Measurements from ENCODE around the gene CDH4.
A peak's percentile ranks its signal among the peaks of the same experiment; 100 is the strongest.

The CDH4 gene

DNA sequence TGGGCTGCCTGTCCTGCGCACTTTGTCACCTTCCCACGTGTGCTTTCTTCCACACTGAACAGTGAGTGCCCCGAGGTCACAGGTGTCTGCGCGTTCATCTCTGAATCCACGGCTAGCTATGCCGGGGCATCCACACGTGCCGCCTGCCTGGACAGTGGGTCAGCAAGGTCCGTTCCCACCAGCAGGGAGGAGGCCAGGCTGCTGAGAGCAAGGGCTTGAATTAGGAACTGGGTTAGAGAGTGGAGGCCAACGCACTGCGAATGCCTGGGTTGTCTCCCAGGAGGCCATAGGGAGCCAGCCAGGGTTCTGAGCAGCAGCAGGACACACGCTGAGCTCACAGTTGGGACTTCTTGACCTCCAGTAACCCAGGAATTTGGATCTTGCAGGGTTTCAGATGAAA, 565.5 kb downstream of the CDH4 start:
- Histone ChIP-seq H3K27me3 (ENCODE audit: control insufficient read depth in 3 of 3, insufficient read depth in 3 of 3, low read depth in 1 of 3, low read length in 3 of 3) (no peaks in the 10 kb centered on the region), H3K9ac (ENCODE audit: low read depth, low read length, poor library complexity) (no peak overlapping the region), H3K18ac (ENCODE audit: low read length) (peak overlapping the region; percentile 66), H3K9me3 (replicated peaks in 1 of 2; ENCODE audit: control insufficient read depth in 2 of 2, insufficient read depth in 1 of 2, low read depth in 1 of 2, low read length in 2 of 2) (no peaks in the 10 kb centered on the region), H3K4me3 (ENCODE audit: low read length in 2 of 2) (no peak overlapping the region), H3K23ac (ENCODE audit: low read depth, low read length, poor library complexity) (no peak overlapping the region), H4K8ac (ENCODE audit: low read depth, low read length) (no peak overlapping the region), H4K91ac (ENCODE audit: low read depth, low read length, poor library complexity) (no peak overlapping the region), H2BK12ac (ENCODE audit: low read length) (peak overlapping the region; percentile 65), H3K4me1 (ENCODE audit: control insufficient read depth in 2 of 2, insufficient read depth in 1 of 2, low read depth in 1 of 2, low read length in 2 of 2) (no peaks in the 10 kb centered on the region), H3K4ac (ENCODE audit: low read length) (no peak overlapping the region), H2BK5ac (ENCODE audit: low read length) (no peak overlapping the region), H3K4me2 (ENCODE audit: insufficient read depth, low read length, poor library complexity, severe bottlenecking) (no peak overlapping the region), H2AFZ (ENCODE audit: low read length) (no peak overlapping the region), H3K79me1 (ENCODE audit: low read depth, low read length) (no peaks in the 10 kb centered on the region), H2AK5ac (ENCODE audit: low read depth, low read length) (peak overlapping the region; percentile 85), H2BK120ac (ENCODE audit: low read depth, low read length) (no peak overlapping the region), H2BK15ac (ENCODE audit: low read length) (peak overlapping the region; percentile 56), H3K27ac (replicated peaks; ENCODE audit: low read length) (no peak overlapping the region), H3K36me3 (replicated peaks in 1 of 2; ENCODE audit: control insufficient read depth in 2 of 2, insufficient read depth in 2 of 2, low read length in 2 of 2) (no peaks in the 10 kb centered on the region), H3K14ac (ENCODE audit: low read length) (no peak overlapping the region)
- WGBS, 2 donors (ENCODE audit: extremely low coverage in 2 of 2, insufficient read length in 2 of 2, insufficient replicate concordance in 1 of 2), result no CpG with 5 or more reads among the region's 13 CpGs
- DNase-seq (ENCODE audit: low spot score), result no peak

DNA sequence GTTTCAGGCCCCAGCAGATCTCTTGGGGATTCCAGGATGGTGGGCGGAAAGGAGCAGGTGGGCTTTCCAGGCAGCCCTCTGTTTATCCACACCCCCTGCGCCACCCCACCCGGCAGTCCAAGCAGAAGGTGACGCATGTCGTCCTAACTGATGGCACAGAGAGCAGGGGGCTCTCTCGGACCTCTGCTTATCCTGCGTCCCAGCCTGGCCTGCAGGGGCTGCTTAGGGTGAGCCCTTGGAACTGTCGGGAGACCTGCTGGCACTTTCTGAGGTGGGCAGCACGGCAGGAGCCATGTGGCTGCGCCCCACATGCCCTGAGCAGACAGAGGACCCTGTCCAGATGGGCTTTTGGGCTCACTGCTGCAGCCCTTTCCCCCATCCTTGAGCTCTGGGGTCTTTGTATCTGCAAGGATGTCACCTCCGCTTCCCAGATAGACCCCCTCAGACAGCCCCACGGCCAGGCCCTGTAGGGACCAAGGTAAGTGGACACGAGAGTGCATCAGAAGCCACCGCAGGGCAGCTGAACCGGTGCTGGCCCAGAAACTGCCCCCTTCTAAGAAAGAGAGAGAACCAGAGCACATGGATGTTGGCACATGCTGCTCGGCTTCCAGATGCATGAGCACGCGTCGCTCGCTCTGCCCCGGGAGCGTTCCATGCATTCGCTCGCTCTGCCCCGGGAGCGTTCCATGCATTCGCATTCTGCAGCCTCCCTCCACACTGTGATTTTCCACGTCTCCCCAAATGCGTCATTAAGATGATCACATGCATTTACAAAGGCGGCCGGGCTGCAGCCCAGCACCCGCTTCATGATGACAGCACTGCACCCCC, 566.9 kb downstream of the CDH4 start:
- Histone ChIP-seq H3K9ac (ENCODE audit: low read depth, low read length, poor library complexity) (peak overlapping the region; percentile 12), H3K36me3 (replicated peaks in 1 of 2; ENCODE audit: control insufficient read depth in 2 of 2, insufficient read depth in 2 of 2, low read length in 2 of 2) (no peaks in the 10 kb centered on the region), H2BK120ac (ENCODE audit: low read depth, low read length) (no peak overlapping the region), H2BK5ac (ENCODE audit: low read length) (no peak overlapping the region), H2AFZ (ENCODE audit: low read length) (no peak overlapping the region), H3K18ac (ENCODE audit: low read length) (peak overlapping the region; percentile 24), H3K4me2 (ENCODE audit: insufficient read depth, low read length, poor library complexity, severe bottlenecking) (no peak overlapping the region), H2BK15ac (ENCODE audit: low read length) (no peak overlapping the region), H3K79me1 (ENCODE audit: low read depth, low read length) (no peaks in the 10 kb centered on the region), H2BK12ac (ENCODE audit: low read length) (no peak overlapping the region), H3K27me3 (ENCODE audit: control insufficient read depth in 3 of 3, insufficient read depth in 3 of 3, low read depth in 1 of 3, low read length in 3 of 3) (peaks cover 0 to under 1% (median 0%) of the 10 kb centered on the region in 3 experiments), H3K27ac (replicated peaks; ENCODE audit: low read length) (no peak overlapping the region), H3K9me3 (replicated peaks in 1 of 2; ENCODE audit: control insufficient read depth in 2 of 2, insufficient read depth in 1 of 2, low read depth in 1 of 2, low read length in 2 of 2) (no peaks in the 10 kb centered on the region), H3K4me1 (ENCODE audit: control insufficient read depth in 2 of 2, insufficient read depth in 1 of 2, low read depth in 1 of 2, low read length in 2 of 2) (no peaks in the 10 kb centered on the region), H4K91ac (ENCODE audit: low read depth, low read length, poor library complexity) (no peak overlapping the region), H3K4me3 (ENCODE audit: low read length in 2 of 2) (no peak overlapping the region), H3K14ac (ENCODE audit: low read length) (no peak overlapping the region), H2AK5ac (ENCODE audit: low read depth, low read length) (no peak overlapping the region), H3K4ac (ENCODE audit: low read length) (no peak overlapping the region), H3K23ac (ENCODE audit: low read depth, low read length, poor library complexity) (peak overlapping the region; percentile 3), H4K8ac (ENCODE audit: low read depth, low read length) (no peak overlapping the region)
- no peak for DNase-seq (ENCODE audit: low spot score)
- WGBS, 2 donors (ENCODE audit: extremely low coverage in 2 of 2, insufficient read length in 2 of 2, insufficient replicate concordance in 1 of 2), result no CpG with 5 or more reads among the region's 32 CpGs

DNA sequence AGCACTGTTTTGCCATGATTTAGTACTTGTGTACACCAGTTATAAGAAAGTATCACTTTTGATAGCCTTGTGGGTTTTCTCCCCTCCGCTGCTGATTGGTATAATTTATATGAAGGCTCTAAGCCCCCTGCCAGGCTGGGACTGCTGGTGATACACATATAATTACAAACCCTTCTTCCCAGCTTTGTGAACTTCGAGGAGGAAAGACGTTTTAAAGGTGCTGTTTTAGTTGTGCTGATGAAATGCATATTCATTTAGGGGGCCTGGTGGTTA, 567.4 kb downstream of the CDH4 start:
- no CpG with 5 or more reads among the region's 3 CpGs for WGBS, 2 donors (ENCODE audit: extremely low coverage in 2 of 2, insufficient read length in 2 of 2, insufficient replicate concordance in 1 of 2)
- peaks cover 0 to 1% (median 0%) of the 10 kb centered on the region in 3 experiments for H3K27me3 ChIP-seq (ENCODE audit: control insufficient read depth in 3 of 3, insufficient read depth in 3 of 3, low read depth in 1 of 3, low read length in 3 of 3)
- no peak overlapping the region for H2AFZ ChIP-seq (ENCODE audit: low read length)
- no peaks in the 10 kb centered on the region for H3K4me1 ChIP-seq (ENCODE audit: control insufficient read depth in 2 of 2, insufficient read depth in 1 of 2, low read depth in 1 of 2, low read length in 2 of 2)
- H3K4me3 ChIP-seq (ENCODE audit: low read length in 2 of 2), result no peak overlapping the region
- H2AK5ac ChIP-seq (ENCODE audit: low read depth, low read length), result no peak overlapping the region
- H3K4me2 ChIP-seq (ENCODE audit: insufficient read depth, low read length, poor library complexity, severe bottlenecking), result no peak overlapping the region
- no peak overlapping the region for H2BK12ac ChIP-seq (ENCODE audit: low read length)
- no peak overlapping the region for H4K8ac ChIP-seq (ENCODE audit: low read depth, low read length)
- H3K14ac ChIP-seq (ENCODE audit: low read length), result no peak overlapping the region
- H3K36me3 ChIP-seq (replicated peaks in 1 of 2; ENCODE audit: control insufficient read depth in 2 of 2, insufficient read depth in 2 of 2, low read length in 2 of 2), result no peaks in the 10 kb centered on the region
- no peak overlapping the region for H4K91ac ChIP-seq (ENCODE audit: low read depth, low read length, poor library complexity)
- no peak overlapping the region for H2BK120ac ChIP-seq (ENCODE audit: low read depth, low read length)
- H3K27ac ChIP-seq (replicated peaks; ENCODE audit: low read length), result no peak overlapping the region
- no peaks in the 10 kb centered on the region for H3K79me1 ChIP-seq (ENCODE audit: low read depth, low read length)
- no peak overlapping the region for H3K23ac ChIP-seq (ENCODE audit: low read depth, low read length, poor library complexity)
- H2BK5ac ChIP-seq (ENCODE audit: low read length), result no peak overlapping the region
- no peak overlapping the region for H3K18ac ChIP-seq (ENCODE audit: low read length)
- H3K4ac ChIP-seq (ENCODE audit: low read length), result no peak overlapping the region
- DNase-seq (ENCODE audit: low spot score), result no peak
- no peak overlapping the region for H3K9ac ChIP-seq (ENCODE audit: low read depth, low read length, poor library complexity)
- H2BK15ac ChIP-seq (ENCODE audit: low read length), result no peak overlapping the region
- no peaks in the 10 kb centered on the region for H3K9me3 ChIP-seq (replicated peaks in 1 of 2; ENCODE audit: control insufficient read depth in 2 of 2, insufficient read depth in 1 of 2, low read depth in 1 of 2, low read length in 2 of 2)

DNA sequence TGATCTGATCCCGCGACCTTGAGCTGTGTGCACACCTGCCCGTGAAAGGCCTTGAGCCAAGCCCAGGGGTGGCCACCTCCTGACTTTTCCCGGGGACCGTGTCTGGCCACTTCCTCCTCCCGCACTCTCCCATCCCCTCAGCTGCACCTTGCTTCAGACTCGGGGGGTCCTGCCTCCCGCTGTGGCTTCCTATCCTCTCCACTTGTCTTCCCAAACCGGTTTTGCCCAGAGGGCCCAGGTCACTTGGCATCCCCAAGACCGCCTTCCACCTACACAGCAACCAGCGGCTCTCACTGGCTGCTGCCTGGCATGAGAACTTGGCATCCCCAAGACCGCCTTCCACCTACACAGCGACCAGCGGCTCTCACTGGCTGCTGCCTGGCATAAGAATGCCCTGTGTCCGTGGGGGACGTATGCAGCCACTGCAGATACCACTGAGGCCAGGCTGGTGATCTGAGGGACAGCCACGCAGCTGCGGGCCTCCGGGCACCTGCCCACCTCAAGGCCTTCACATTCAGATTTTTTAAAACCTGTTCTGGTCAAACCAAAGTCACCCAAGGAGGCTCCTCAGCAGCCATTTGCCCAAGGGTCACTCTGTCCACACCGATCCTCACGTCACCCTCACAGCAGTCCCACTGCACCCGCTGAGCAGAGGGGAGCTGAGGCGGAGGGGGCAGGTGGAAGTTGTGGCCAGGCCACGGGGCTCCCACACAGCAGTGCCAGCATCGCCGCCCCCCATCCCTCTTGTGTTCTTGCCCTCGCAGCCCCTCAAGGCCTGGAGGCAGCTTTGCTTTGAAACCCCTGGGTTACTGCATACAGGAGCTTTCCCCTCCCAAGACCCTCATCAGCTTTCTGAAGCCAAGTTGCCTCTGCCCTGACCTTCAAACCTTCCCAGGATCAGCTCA, 568.1 kb downstream of the CDH4 start:
- no peak overlapping the region for H3K27ac ChIP-seq (replicated peaks; ENCODE audit: low read length)
- peak overlapping the region; percentile 54 for H3K9ac ChIP-seq (ENCODE audit: low read depth, low read length, poor library complexity)
- no peaks in the 10 kb centered on the region for H3K36me3 ChIP-seq (replicated peaks in 1 of 2; ENCODE audit: control insufficient read depth in 2 of 2, insufficient read depth in 2 of 2, low read length in 2 of 2)
- H3K4me3 ChIP-seq (ENCODE audit: low read length in 2 of 2), result no peak overlapping the region
- no peaks in the 10 kb centered on the region for H3K4me1 ChIP-seq (ENCODE audit: control insufficient read depth in 2 of 2, insufficient read depth in 1 of 2, low read depth in 1 of 2, low read length in 2 of 2)
- H3K9me3 ChIP-seq (replicated peaks in 1 of 2; ENCODE audit: control insufficient read depth in 2 of 2, insufficient read depth in 1 of 2, low read depth in 1 of 2, low read length in 2 of 2), result no peaks in the 10 kb centered on the region
- no peaks in the 10 kb centered on the region for H3K79me1 ChIP-seq (ENCODE audit: low read depth, low read length)
- H2BK120ac ChIP-seq (ENCODE audit: low read depth, low read length), result no peak overlapping the region
- H3K4me2 ChIP-seq (ENCODE audit: insufficient read depth, low read length, poor library complexity, severe bottlenecking), result no peak overlapping the region
- DNase-seq (ENCODE audit: low spot score), result no peak
- no peak overlapping the region for H4K8ac ChIP-seq (ENCODE audit: low read depth, low read length)
- H4K91ac ChIP-seq (ENCODE audit: low read depth, low read length, poor library complexity), result no peak overlapping the region
- H3K4ac ChIP-seq (ENCODE audit: low read length), result peak overlapping the region; percentile 47
- no peak overlapping the region for H2BK12ac ChIP-seq (ENCODE audit: low read length)
- peak overlapping the region; percentile 52 for H3K23ac ChIP-seq (ENCODE audit: low read depth, low read length, poor library complexity)
- peak overlapping the region; percentile 91 for H3K14ac ChIP-seq (ENCODE audit: low read length)
- peak overlapping the region; percentile 78 for H3K18ac ChIP-seq (ENCODE audit: low read length)
- H2AFZ ChIP-seq (ENCODE audit: low read length), result no peak overlapping the region
- peak overlapping the region; percentile 81 for H2AK5ac ChIP-seq (ENCODE audit: low read depth, low read length)
- no peak overlapping the region for H2BK5ac ChIP-seq (ENCODE audit: low read length)
- H2BK15ac ChIP-seq (ENCODE audit: low read length), result no peak overlapping the region
- WGBS, 2 donors (ENCODE audit: extremely low coverage in 2 of 2, insufficient read length in 2 of 2, insufficient replicate concordance in 1 of 2), result no CpG with 5 or more reads among the region's 27 CpGs
- peaks cover 0 to 1% (median 0%) of the 10 kb centered on the region in 3 experiments for H3K27me3 ChIP-seq (ENCODE audit: control insufficient read depth in 3 of 3, insufficient read depth in 3 of 3, low read depth in 1 of 3, low read length in 3 of 3)
